HCT116 (cell line): ENCODE measurements around the gene PCNX1.

Experiments
- CEBPB ChIP-seq: IDR thresholded peaks from 2 replicates; pipeline ENCODE4 v1.6.1; 2012; ENCODE audit warnings: low read depth
- EZH2 ChIP-seq: fragments of 200-600 bp; sonication (generic); IDR thresholded peaks from 2 replicates; pipeline ENCODE4 v1.6.1; 2017; ENCODE audit warnings: antibody characterized with exemption, mixed run types
- POLR2A ChIP-seq: IDR thresholded peaks from 2 replicates; pipeline ENCODE4 v1.7.0; 2011; ENCODE audit warnings: borderline replicate concordance; ENCODE audit not compliant: insufficient read depth, insufficient read length; ENCODE audit errors: extremely low read depth
- POLR2AphosphoS5 ChIP-seq: IDR thresholded peaks from 2 replicates; pipeline ENCODE4 v1.6.1; 2011; ENCODE audit warnings: mild to moderate bottlenecking, low read depth, low read length, moderate library complexity
- RAD21 ChIP-seq: IDR thresholded peaks from 2 replicates; pipeline ENCODE4 v1.6.1; 2012; ENCODE audit warnings: low read depth, mild to moderate bottlenecking
- SP1 ChIP-seq: IDR thresholded peaks from 2 replicates; pipeline ENCODE4 v1.6.1; 2012; ENCODE audit warnings: low read depth
- TCF7L2 ChIP-seq: IDR thresholded peaks from 2 replicates; pipeline ENCODE4 v1.7.0; 2011; ENCODE audit warnings: borderline replicate concordance, inconsistent platforms; ENCODE audit not compliant: insufficient read depth, insufficient read length; ENCODE audit errors: extremely low read depth
- ZFX ChIP-seq: fragments of 450-650 bp; IDR thresholded peaks from 2 replicates; pipeline ENCODE4 v1.6.1; 2017
- ZNF274 ChIP-seq: fragments of 200-500 bp; sonication (Bioruptor generic); IDR thresholded peaks from 2 replicates; pipeline ENCODE4 v1.6.1; 2014; ENCODE audit warnings: mild to moderate bottlenecking, low read depth, low read length, inconsistent platforms
- TF ChIP-seq, protein P1 (sequence below), 3 experiments: fragments of 200-600 bp in 1 of 3; sonication (generic) in 1 of 3; IDR thresholded peaks in 2 of 3; conservative IDR thresholded peaks in 1 of 3; 2 replicates each; pipeline ENCODE4 v1.5.1; 2012 to 2017; ENCODE audit warnings: low read depth in 2 of 3, low read length in 2 of 3, antibody characterized with exemption in 1 of 3, borderline replicate concordance in 1 of 3, control low read depth in 1 of 3, mild to moderate bottlenecking in 1 of 3, mixed read lengths in 1 of 3, mixed run types in 1 of 3, moderate library complexity in 1 of 3; ENCODE audit not compliant: insufficient read depth in 1 of 3
- TF ChIP-seq, protein P2 (sequence below): IDR thresholded peaks from 2 replicates; pipeline ENCODE4 v1.6.1; 2012
- TF ChIP-seq, protein P3 (sequence below): IDR thresholded peaks from 2 replicates; pipeline ENCODE4 v1.6.1; 2012; ENCODE audit warnings: low read depth

DNA sequence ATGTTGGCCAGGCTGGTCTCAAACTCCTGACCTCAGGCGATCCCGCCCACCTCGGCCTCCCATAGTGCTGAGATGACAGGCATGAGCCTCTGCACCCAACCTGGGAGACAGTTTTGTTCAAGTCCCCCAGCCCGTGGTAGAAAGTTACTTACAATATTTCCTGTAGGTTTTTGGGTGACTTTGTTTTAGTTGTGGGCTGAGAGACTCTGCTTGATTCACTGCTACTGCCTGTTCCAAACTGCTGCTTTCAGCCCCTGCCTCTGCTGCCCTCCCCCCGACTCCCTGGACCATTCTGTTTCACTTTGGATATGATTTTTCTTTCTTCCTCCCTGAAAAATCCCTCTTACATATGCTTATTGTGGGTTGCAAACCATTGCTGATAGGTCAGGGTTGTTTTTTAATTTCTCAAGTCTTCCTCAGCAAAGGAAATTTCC, 13.4 kb upstream of the PCNX1 start:
- TF ChIP-seq POLR2A = no peak
- TF ChIP-seq, protein P1, sequence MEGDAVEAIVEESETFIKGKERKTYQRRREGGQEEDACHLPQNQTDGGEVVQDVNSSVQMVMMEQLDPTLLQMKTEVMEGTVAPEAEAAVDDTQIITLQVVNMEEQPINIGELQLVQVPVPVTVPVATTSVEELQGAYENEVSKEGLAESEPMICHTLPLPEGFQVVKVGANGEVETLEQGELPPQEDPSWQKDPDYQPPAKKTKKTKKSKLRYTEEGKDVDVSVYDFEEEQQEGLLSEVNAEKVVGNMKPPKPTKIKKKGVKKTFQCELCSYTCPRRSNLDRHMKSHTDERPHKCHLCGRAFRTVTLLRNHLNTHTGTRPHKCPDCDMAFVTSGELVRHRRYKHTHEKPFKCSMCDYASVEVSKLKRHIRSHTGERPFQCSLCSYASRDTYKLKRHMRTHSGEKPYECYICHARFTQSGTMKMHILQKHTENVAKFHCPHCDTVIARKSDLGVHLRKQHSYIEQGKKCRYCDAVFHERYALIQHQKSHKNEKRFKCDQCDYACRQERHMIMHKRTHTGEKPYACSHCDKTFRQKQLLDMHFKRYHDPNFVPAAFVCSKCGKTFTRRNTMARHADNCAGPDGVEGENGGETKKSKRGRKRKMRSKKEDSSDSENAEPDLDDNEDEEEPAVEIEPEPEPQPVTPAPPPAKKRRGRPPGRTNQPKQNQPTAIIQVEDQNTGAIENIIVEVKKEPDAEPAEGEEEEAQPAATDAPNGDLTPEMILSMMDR (IDR thresholded peaks at IDR 0.05 in 2 of 3, conservative IDR thresholded peaks at IDR 0.05 in 1 of 3; ENCODE audit: borderline replicate concordance in 1 of 3, insufficient read depth in 1 of 3, low read depth in 2 of 3, low read length in 2 of 3) = no peak
- no peak for TF ChIP-seq ZFX
- no peak for TF ChIP-seq EZH2
- no peak for TF ChIP-seq SP1
- TF ChIP-seq ZNF274 = no peak
- TF ChIP-seq CEBPB = no peak
- TF ChIP-seq TCF7L2 = no peak
- TF ChIP-seq, protein P2, sequence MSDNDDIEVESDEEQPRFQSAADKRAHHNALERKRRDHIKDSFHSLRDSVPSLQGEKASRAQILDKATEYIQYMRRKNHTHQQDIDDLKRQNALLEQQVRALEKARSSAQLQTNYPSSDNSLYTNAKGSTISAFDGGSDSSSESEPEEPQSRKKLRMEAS = no peak
- TF ChIP-seq POLR2AphosphoS5 = no peak
- TF ChIP-seq, protein P3, sequence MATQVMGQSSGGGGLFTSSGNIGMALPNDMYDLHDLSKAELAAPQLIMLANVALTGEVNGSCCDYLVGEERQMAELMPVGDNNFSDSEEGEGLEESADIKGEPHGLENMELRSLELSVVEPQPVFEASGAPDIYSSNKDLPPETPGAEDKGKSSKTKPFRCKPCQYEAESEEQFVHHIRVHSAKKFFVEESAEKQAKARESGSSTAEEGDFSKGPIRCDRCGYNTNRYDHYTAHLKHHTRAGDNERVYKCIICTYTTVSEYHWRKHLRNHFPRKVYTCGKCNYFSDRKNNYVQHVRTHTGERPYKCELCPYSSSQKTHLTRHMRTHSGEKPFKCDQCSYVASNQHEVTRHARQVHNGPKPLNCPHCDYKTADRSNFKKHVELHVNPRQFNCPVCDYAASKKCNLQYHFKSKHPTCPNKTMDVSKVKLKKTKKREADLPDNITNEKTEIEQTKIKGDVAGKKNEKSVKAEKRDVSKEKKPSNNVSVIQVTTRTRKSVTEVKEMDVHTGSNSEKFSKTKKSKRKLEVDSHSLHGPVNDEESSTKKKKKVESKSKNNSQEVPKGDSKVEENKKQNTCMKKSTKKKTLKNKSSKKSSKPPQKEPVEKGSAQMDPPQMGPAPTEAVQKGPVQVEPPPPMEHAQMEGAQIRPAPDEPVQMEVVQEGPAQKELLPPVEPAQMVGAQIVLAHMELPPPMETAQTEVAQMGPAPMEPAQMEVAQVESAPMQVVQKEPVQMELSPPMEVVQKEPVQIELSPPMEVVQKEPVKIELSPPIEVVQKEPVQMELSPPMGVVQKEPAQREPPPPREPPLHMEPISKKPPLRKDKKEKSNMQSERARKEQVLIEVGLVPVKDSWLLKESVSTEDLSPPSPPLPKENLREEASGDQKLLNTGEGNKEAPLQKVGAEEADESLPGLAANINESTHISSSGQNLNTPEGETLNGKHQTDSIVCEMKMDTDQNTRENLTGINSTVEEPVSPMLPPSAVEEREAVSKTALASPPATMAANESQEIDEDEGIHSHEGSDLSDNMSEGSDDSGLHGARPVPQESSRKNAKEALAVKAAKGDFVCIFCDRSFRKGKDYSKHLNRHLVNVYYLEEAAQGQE = no peak
- no peak for TF ChIP-seq RAD21
